HepG2 (cell line): Measurements from ENCODE around the gene RAB34. TPM values are rescaled to one million over a fixed set of nuclear protein-coding genes. Genes with fewer than 3 reads are reported as not detected.

Experiments used
- AGO2 ChIP-seq: fragments of 200-400 bp; formaldehyde crosslinking; optimal IDR thresholded peaks from 2 replicates; pipeline ENCODE3; 2017; ENCODE audit warnings: mild to moderate bottlenecking, low read depth, low read length, moderate library complexity
- ELF3 ChIP-seq: IDR thresholded peaks from 2 replicates; pipeline ENCODE4 v1.6.1; 2016; ENCODE audit warnings: missing genetic modification reagents, missing compliant biosample characterization
- FOXA1 ChIP-seq, 2 experiments: fragments of 450-650 bp in 1 of 2; sonication (generic) in 1 of 2; formaldehyde crosslinking in 1 of 2; IDR thresholded peaks; 2 replicates each; pipeline versions ENCODE4 v1.4.0 to v1.6.1; 2016 to 2020; ENCODE audit warnings: missing genetic modification reagents in 1 of 2
- GMEB1 ChIP-seq: sonication (generic); formaldehyde crosslinking; IDR thresholded peaks from 2 replicates; pipeline ENCODE4 v1.5.1; 2020; ENCODE audit warnings: missing genetic modification reagents, mild to moderate bottlenecking, borderline replicate concordance
- KDM2A ChIP-seq: sonication (generic); formaldehyde crosslinking; IDR thresholded peaks from 2 replicates; pipeline ENCODE4 v1.4.0; 2020; ENCODE audit warnings: low read depth, missing genetic modification reagents, borderline replicate concordance
- KLF12 ChIP-seq: sonication (generic); formaldehyde crosslinking; IDR thresholded peaks from 2 replicates; pipeline ENCODE4 v1.4.0; 2020; ENCODE audit warnings: missing genetic modification reagents, borderline replicate concordance
- NCOA1 ChIP-seq: sonication (generic); formaldehyde crosslinking; IDR thresholded peaks from 2 replicates; pipeline ENCODE4 v1.9.0; 2021; ENCODE audit warnings: missing genetic modification reagents
- PBX3 ChIP-seq: sonication (generic); formaldehyde crosslinking; IDR thresholded peaks from 2 replicates; pipeline ENCODE4 v1.8.1; 2023; ENCODE audit warnings: missing genetic modification reagents, inconsistent platforms, borderline replicate concordance
- RAD51 ChIP-seq: fragments of 450-650 bp; IDR thresholded peaks from 2 replicates; pipeline ENCODE4 v1.6.1; 2016; ENCODE audit warnings: borderline replicate concordance
- RBAK ChIP-seq: sonication (generic); formaldehyde crosslinking; IDR thresholded peaks from 2 replicates; pipeline ENCODE4 v1.5.1; 2020; ENCODE audit warnings: mild to moderate bottlenecking, missing genetic modification reagents
- SOX13 ChIP-seq, 3 experiments: fragments of 450-650 bp in 1 of 3; sonication (generic) in 1 of 3; formaldehyde crosslinking in 1 of 3; IDR thresholded peaks in 2 of 3; conservative IDR thresholded peaks in 1 of 3; 2 replicates each; pipeline versions ENCODE4 v1.5.0 to v1.6.1; 2016 to 2020; ENCODE audit warnings: antibody characterized with exemption in 1 of 3, mild to moderate bottlenecking in 1 of 3, missing compliant biosample characterization in 1 of 3, missing genetic modification reagents in 1 of 3, moderate library complexity in 1 of 3
- SYNCRIP ChIP-seq: fragments of 200-400 bp; formaldehyde crosslinking; IDR thresholded peaks from 2 replicates; pipeline ENCODE4 v1.6.1; 2018; ENCODE audit warnings: mild to moderate bottlenecking, low read depth, low read length; ENCODE audit not compliant: insufficient read depth
- TFDP1 ChIP-seq: IDR thresholded peaks from 2 replicates; pipeline ENCODE4 v1.6.1; 2016; ENCODE audit warnings: missing compliant biosample characterization, missing genetic modification reagents, borderline replicate concordance
- ZBTB7B ChIP-seq: sonication (generic); formaldehyde crosslinking; IDR thresholded peaks from 2 replicates; pipeline ENCODE4 v1.4.0; 2020; ENCODE audit warnings: missing genetic modification reagents
- ZFP37 ChIP-seq: sonication (generic); formaldehyde crosslinking; IDR thresholded peaks from 2 replicates; pipeline ENCODE4 v1.4.0; 2020; ENCODE audit warnings: missing genetic modification reagents, borderline replicate concordance
- ZNF230 ChIP-seq: sonication (generic); formaldehyde crosslinking; IDR thresholded peaks from 2 replicates; pipeline ENCODE4 v1.4.0; 2020; ENCODE audit warnings: mild to moderate bottlenecking, missing genetic modification reagents
- ZNF687 ChIP-seq: sonication (generic); formaldehyde crosslinking; IDR thresholded peaks from 2 replicates; pipeline ENCODE4 v1.5.1; 2020; ENCODE audit warnings: mild to moderate bottlenecking, missing genetic modification reagents, moderate library complexity
- polyA plus RNA-seq, 8 experiments: library from polyadenylated mRNA; depleted of rRNA in 3 of 8; stranded (reverse) in 7 of 8; unstranded in 1 of 8; fragments of >200 nt; fragmentation: Illumina TruSeq in 4 of 8; extraction: Trizol in 4 of 8; gene quantifications; 2 replicates each; pipeline versions ENCODE4 v1.2.1 to v1.2.3, GENCODE V29; 2011 to 2016; ENCODE audit warnings: low read depth in 4 of 8, missing spikeins in 1 of 8, mixed read lengths in 1 of 8; ENCODE audit not compliant: insufficient read depth in 1 of 8
- total RNA-seq, 5 experiments: library from RNA; depleted of rRNA; stranded (reverse); fragments of >200 nt; fragmentation: Illumina TruSeq; extraction: Trizol; gene quantifications; 2 replicates each; pipeline ENCODE4 v1.2.3, GENCODE V29; 2016; ENCODE audit warnings: low read depth in 1 of 5

The RAB34 gene
- total and polyA plus RNA-seq, 2 of the 13 experiments (the other 11 are each of a cell fraction or from before 2014, with no cell fraction given), result 0.49 TPM; not detected in 1

- peak; percentile 82 for TF ChIP-seq ZNF687
- TF ChIP-seq ELF3 (CRISPR knock-in tag), result peak; percentile 63
- no peak for TF ChIP-seq ZFP37 (CRISPR knock-in tag)
- TF ChIP-seq KLF12, result no peak
- no peak for TF ChIP-seq RBAK
- no peak for TF ChIP-seq SOX13 (IDR thresholded peaks at IDR 0.05)
- peak in 1 of 2 experiments; percentile 22; a peak in 1 of 4 replicates for TF ChIP-seq SOX13 (CRISPR knock-in tag; conservative IDR thresholded peaks at IDR 0.05 in 1 of 2, IDR thresholded peaks at IDR 0.05 in 1 of 2)
- no peak for TF ChIP-seq SYNCRIP
- no peak for TF ChIP-seq NCOA1
- peak; percentile 50; the same call in 1 of the 2 replicates for TF ChIP-seq ZBTB7B
- 0 out of 2 replicates have a peak, but pooled peaks have one; percentile 7 for TF ChIP-seq KDM2A (CRISPR knock-in tag)
- TF ChIP-seq FOXA1 (IDR thresholded peaks at IDR 0.05), result no peak
- peak; percentile 39; the same call in 1 of the 2 replicates for TF ChIP-seq FOXA1 (CRISPR knock-in tag; IDR thresholded peaks at IDR 0.05)
- TF ChIP-seq RAD51, result no peak
- TF ChIP-seq ZNF230 (CRISPR knock-in tag), result no peak
- TF ChIP-seq AGO2, result peak; percentile 43
- no peak for TF ChIP-seq GMEB1 (CRISPR knock-in tag)
- no peak for TF ChIP-seq TFDP1 (CRISPR knock-in tag)
- no peak for TF ChIP-seq PBX3 (CRISPR knock-in tag)
Measured at GRCh38 chr17:28702026-28702751, 15.5 kb downstream of the RAB34 start (continued).
